Fibroblast of skin of back (primary cell): ENCODE results near the gene PTH. TPM values are rescaled to one million over a fixed set of nuclear protein-coding genes. Genes with fewer than 3 reads are reported as not detected.
A peak's percentile ranks its signal among the peaks of the same experiment; 100 is the strongest.

Source experiments
- DNase-seq: peaks from one replicate; pipeline ENCODE4 v3.0.0-alpha.2; 2013
- polyA plus RNA-seq, 2 experiments: library from polyadenylated mRNA; unstranded; fragments of 120-200 nt; gene quantifications; one replicate each; pipeline ENCODE4 v1.2.1, GENCODE V29; 2013; ENCODE audit not compliant: insufficient read length in 2 of 2

PTH gene
- polyA plus RNA-seq (2013, experiment 1 of 2; ENCODE audit: insufficient read length), result not detected
- not detected for polyA plus RNA-seq (2013, experiment 2 of 2; ENCODE audit: insufficient read length)

DNA sequence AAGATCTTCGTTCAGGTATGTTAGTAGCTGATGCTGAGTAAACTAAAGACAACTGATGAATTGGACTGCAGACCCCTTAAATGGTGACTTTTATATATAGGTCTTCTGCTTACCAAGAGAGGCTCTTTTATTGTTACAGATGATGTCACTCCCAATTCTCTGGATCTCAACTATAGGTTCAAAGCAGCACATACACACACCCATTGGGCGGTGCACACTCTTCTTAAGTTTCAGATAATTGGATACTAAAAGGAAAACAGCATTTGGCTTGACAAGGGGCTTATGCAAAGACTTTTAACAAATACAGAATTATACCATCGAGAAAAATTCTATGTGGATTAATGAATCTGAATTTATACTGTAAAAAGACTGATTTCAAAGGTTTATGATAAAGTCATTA is at the start of gene PTH:
TSS of gene PTH (minus strand) at position 69 of the 400 bp plus-strand sequence. CDS start 3,142 bp downstream, outside the sequence.
- no peak for DNase-seq

DNA sequence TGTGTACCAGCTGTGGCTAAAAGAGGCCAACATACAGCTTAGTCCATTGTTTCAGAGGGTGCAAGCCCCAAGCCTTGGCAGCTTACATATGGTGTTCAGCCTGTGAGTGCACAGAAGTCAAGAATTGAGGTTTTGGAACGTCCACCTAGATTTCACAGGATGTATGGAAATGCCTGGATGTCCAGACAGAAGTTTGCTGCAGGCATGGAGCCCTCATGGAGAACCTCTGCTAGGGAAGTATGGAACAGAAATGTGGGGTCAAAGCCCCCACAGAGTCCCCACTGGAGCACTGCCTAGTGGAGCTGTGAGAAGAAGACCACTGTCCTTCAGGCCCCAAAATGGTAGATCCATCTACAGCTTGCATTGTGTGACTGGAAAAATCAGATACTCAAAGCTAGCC is 42.2 kb upstream of the PTH start:
- DNase-seq, result no peak

DNA sequence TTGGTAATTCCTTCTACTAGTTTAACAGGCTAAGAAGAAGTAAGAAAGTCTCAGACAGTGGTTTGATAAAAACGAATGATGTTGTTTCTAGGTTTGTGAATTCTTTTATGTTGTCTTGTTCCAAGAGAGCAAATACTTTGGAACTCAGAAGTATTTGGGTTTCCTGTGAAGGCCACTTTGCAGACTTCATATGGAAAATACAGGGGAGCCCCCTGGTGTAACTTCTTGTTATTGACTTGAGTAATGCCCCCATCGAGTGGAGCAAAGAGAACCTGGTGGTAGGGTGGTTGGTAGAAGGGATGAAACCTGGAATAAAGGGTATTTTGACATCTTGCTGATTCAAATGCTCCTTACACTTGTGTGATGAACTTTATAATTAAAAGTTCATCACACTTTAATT is 40.0 kb upstream of the PTH start:
- DNase-seq, result no peak

DNA sequence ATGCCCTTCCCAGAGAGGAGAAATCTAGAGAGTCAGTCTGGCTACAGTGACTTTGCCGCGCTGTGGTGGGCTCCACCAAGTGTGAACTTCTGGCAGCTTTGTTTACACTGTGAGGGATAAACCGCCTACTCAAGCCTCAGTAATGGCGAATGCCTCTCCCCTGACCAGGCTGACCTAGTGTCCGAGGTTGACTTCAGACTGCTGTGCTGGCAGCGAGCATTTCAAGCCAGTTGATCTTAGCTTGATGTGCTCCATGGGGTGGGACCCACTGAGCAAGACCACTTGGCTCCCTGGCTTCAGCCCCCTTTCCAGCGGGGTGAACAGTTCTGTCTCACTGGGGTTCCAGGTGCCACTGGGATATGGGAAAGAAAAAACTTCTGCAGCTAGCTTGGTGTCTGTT is 38.6 kb upstream of the PTH start:
- DNase-seq, result no peak

DNA sequence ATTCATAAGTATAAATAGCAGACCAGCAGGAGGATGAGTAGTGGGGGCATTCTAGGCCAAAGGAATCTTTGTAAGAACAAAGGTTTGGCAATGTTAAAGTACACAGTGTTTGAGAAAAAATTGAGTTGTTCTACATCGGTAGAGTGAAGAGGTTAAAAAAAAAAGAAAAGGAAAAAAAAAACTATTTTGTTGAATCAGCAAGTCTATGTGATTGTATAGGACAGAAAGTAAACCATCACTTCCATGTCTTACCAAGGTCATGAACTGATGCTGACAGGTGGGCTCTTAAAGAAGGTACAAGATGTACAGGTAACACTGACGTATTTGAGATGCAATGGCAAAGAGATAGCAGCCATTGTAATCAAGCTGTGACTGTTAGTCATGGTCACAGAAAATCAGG is 29.5 kb upstream of the PTH start:
- no peak for DNase-seq

DNA sequence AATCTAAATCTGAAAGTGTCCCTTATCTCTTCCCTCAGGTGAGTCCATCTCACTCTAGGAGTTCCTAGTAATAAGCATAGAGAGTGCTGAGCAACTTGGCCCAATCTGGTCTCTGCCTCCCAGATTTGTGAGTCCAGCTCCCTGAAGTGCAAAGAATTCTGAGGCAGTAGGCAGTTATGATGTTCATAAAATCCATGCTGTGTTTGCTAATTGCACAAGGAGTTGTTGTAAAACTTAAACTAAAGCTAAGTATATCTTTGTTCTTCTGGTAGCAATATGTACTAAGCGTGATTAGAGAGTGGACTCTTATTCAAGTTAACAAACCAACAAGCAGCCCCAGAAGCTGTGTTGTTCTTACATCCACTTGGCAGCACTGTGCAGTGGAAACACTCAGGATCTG is 7.6 kb upstream of the PTH start:
- DNase-seq, result no peak

DNA sequence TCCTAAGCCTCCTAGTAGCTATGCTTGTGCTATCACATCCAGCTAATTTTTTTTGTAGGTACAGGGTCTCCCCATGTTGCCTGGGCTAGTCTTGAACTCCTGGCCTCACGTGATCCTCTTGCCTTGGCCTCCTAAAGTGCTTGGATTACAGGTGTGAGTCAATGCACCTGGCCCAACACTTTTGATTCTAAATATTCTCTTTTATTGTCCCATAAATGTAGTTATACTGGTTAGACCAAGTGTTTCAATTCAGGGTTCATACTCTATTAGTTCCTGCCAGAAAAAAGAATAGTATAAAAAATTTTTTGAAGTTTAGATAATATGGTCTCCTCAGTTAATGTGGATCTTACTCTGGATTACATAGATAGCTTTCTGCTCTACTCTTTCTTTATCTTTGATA is 6.7 kb upstream of the PTH start:
- DNase-seq, result no peak

DNA sequence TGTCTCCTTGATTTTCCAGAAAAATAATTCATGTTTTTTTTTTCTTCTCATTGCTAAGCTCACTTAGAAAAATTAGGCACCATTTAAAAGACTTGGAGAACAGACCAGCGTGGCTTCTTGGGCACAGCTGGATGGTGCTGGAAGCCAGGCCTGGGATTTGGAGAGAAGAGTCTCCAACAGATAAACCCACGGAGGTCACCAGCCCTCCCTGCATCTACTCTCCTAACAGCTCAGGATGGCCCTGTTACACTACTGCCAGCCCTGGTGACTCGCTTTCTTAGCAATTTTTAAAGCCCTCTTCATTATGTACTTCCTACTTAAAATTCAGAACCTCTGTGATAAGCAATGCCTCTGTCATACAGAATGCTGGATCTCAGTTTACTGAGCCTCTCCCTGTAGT is 1.7 kb downstream of the PTH start:
- DNase-seq, result no peak

DNA sequence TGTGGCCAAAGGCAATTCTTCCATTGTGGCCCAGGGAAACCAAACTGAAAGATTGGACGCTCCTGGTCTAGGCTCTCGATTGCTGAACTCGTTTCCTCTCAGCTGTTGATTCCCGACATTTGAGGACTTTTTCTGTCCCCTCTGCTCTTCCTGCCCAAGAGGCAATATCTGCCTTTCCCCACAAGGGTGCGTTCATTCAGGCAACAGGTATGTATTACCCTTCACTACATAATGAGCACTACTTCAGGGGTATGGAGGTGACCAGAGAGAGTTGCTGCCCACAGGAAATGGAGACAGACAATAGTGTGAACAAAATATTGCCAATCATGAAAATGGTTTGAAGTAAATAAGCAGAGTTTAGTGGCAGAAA is 8.2 kb downstream of the PTH start:
- no peak for DNase-seq

DNA sequence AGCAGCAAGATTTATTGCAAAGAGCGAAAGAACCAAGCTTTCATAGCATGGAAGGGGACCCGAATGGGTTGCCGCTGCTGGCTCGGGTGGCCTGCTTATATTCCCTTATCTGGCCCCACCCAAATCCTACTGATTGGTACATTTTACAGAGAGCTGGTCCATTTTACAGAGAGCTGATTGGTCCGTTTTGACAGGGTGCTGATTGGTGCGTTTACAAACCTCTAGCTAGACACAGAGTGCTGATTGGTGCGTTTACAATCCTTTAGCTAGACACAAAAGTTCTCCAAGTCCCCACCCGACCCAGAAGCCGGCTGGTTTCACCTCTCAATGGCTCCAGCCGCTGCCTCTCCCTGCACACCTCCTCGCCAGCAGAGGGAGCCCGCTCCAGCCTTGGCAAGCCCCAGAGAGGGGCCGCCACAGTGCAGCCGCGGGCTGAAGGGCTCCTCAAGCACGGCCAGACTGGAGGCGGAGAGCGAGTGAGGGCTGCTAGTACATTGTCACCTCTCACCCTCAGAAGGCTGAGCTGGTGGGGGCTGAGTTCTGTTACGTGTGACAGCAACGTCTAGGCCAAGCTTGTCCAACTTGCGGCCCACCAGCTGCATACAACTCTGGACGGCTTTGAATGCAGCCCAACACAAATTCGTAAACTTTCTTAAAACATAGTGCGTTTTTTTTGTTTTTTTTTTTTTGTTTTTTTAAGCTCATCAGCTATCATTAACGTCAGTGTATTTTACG is 8.7 kb downstream of the PTH start:
- DNase-seq, result peak; percentile 24

DNA sequence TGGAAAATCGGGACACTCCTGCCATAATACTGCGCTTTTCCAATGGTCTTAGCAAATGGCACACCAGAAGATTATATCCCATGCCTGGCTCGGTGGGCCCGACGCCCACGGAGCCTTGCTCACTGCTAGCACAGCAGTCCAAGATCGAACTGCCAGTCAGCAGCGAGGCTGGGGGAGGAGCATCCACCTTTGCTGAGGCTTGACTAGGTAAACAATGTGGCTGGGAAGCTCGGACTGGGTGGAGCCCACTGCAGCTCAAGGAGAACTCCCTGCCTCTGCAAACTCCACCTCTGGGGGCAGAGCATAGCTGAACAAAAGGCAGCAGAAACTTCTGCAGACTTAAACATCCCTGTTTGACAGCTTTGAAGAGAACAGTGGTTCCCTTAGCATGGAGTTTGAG is 15.6 kb downstream of the PTH start:
- DNase-seq, result no peak

DNA sequence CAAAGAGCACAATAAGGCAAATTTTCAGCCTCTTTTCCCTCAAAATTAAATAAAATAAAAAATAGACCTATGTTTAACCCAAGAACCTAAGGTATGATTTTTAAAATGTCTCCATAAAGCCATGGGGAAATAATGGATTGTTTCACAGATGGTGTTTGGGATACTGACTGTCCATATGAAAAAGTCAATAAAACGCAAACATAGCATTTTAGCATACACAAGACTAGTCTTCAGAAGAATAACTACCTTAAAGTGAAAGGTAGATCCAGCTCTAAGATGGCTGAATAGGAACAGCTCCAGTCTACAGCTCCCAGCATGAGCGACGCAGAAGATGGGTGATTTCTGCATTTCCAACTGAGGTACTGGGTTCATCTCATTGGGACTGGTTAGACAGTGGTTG is 16.1 kb downstream of the PTH start:
- DNase-seq, result no peak

DNA sequence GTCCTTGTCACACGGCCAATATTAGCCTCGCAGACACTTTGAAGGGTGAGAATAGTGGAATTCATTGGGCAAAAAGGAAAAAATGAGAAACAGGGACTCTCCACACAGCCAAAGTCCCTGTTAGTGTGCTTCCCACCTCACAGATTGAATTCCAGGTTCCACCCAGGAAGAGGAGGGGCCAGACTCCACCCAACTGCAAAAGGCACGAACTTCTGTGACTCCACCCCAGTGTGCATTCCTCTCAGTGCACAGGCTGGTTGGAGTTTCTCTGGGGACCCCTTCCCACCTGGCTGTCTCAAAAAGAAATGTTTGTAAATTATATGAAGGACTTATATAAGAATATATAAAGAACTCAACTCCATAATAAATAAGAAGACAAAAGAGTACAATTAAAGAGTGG is 20.7 kb downstream of the PTH start:
- DNase-seq, result no peak

DNA sequence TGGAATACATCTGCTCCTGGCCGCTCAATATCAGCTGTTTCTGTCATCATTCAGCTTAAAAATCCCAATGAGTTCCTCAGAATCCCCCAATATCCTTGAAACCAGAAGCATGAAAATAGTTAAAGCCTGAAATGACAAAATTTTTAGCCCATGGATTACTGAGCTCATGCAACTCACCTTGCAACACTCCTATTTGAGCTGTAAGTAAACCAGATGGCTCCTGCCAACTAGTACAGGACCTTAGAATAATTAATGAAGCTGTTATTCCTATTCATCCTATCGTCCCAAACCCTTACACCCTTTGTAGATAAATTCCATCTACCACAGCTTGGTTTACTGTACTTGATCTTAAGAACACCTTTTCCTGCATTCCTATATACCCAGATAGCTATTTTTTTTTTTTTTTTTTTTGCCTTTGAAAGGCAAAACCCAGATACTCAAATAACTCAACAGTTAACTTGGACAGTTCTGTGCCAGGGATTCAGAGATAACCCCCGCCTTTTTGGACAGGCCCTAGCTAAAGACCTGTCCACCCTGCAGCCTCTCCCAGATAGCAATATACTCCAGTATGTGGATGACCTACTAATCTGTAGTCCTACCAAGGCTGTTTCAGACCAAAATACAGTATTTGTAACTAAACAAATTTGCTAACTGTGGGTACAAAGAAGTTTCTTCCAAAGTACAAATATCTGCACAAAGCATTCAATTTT is 22.6 kb downstream of the PTH start:
- DNase-seq, result no peak

DNA sequence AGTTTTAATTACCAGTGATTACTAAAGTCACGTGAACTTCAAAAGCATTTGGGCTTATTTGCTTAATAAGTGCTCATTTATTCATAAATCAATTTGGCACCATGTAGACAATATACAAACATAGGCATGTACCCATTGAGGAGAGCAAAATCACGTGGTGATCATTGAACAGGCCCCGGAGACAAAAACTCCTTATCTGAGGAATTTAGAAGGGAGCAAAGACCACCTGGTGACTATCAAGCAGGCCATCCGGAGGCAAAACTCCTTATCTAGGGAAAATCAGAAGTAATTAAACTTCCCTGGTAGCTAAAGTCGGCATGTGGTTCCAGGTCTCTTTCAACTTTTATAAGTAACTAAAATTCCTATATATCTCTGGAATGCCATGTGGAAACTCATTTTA is 27.0 kb downstream of the PTH start:
- no peak for DNase-seq

DNA sequence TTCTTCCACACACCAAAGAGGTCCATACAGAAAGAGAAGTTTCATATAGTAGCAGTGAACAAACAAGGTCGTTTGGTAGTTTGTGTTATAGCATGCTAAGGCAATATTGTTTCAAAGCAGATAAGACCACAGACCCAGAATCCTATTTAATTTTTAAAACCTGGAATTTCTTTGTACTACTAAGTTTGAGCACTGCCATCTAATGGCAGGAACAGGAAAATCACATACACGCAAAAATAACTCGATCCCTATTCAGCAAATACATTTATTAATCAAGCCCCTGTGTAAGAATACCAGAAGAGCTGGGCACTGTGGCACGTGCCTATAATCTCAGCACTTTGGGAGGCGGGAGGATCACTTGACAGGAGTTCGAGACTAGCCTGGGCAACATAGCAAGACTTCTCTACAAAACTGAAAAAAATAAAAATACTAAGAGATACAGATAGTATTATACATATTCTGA is 29.9 kb downstream of the PTH start:
- DNase-seq, result peak; percentile 48

DNA sequence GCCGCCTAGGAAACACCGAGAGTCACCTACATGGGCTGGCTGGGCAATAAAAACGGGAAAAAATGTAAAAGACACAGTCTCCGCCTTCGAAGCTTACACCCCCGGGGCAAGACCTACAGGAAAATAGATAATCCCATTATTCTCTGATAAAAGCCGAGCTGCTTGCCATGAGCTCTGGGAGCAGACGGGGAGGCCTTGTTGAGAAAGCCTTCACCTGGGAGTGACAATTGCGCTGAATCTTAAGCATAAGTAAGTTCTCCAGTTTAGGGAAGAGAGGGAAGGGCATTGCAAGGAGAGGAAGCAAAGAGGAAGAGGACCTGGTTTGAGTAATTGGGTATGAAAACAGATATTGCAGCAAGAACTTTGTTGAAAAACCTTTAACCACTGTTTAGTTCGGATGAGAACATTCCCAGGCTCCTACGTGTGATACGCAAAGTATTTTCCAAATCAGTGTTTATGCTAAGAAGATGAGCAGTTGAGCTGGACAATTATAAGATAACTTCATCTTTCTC is 32.0 kb downstream of the PTH start:
- DNase-seq, result no peak

DNA sequence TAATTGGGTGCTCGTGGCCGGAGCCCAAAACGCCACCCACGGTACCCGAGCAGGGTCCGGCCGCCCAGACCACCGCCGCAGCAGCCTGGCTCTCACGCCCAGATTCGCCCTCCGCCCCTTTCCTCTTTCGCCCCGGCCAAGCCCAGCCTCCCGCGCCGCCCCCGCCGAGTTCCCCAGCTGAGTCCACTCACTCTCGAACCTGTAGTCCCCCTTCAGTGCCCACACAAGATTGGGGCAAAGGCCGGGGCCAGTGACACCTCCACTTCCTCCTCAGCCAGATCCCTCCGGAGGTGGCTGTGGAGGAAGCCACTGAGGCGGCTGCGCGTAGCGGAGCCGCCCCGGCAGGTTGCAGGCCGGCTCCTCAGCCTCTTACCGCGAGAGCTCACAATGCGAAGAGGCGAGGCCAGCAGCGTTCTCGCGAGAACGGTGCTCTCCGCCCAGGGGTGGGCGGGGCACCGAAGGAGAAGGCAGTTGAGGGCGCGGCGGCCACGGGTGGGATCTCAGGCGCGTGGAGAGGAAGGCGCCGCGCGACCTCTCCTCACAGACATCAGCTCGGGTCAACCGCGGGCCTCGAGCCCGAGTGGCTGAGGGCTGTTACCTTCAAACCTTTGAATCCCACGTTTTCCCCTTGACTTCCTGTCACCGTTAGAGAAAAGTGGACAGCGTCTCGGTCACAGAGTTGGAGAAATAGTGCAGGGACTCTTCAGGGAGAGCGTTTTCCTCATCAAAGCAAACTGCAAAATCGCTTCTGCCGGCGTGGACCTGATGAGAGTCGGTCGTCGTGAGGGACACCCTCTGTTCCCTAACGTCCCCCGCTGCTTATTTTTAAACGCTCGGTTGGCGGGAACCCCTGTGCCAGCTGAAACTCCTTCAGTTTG is 32.7 kb downstream of the PTH start, which contains the start of gene BTBD10:
TSS of gene BTBD10 (minus strand) at position 322 of the 878 bp plus-strand sequence. CDS start 18,098 bp downstream, outside the sequence.
- DNase-seq, result peak; percentile 94

DNA sequence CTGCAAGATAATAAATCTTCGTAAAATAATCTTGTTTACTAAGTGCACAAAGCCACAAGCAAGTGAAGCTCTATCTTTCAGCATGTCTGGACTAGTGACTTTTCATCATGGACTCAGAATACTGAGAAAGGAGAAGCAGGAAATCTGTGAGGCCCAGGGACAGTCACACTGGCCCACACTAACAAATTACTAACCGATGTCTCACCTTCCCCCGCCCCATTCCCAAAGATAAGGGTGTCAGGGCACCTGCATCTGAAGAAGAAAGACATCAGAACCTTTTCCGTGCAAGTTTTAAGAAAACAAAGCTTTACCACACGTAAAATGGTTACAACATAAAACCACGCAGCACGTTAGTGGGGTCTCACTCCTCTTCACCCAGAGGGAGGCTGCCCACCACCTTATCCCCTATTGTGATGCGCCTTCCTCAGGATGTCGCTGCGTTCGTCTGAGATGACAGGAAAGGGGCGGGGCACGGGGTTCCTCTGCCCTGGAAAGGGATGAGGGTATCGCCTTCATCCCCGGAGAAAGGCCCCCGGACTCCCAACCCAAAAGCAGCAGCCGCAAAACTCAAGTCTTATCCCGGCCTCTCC is 33.4 kb downstream of the PTH start:
- DNase-seq, result peak; percentile 57

DNA sequence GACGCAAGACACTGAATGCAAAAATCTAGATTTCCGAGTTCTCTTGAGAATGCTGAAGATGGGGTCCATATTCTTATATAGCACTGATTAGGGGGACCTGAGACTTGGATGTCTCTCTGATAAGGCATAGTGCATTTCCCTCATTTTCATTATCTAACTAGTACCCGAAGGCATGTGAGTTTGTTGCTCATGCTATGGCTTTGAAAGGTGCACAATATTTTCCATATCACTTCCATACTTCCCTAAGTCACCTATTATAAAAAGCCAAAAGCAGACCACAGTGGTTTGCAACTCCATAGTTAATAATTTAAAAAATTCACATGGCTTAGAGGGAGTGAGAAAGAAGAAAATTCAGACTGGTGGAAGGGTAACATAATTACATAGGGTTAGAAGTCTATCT is 34.5 kb downstream of the PTH start:
- no peak for DNase-seq

DNA sequence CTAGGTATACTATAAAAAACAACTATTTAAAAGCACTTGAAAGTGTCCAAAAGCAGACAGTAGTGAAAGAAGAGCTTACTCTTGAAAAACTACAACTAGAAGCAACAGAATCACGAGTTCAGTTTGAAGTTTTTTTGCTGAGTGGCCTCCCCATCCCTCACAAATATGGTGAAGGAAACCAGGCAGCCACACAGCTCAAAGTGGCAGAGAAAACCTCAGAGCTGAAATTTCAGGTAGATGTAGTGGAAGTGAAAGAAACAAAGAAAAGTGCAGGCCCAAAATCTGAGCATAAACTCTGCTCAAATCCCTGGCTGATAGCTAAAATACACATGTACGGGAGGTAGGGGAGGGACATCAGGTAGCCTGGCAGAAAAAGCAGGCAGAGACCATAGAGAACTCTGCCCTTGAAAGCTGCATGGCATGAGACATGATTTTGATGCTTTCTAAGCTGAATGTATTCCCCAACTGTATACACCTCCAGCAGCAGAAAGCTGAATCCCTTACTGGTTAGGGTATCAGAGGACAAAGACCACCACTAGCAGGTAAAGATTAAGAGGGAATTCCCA is 44.9 kb downstream of the PTH start:
- DNase-seq, result no peak

DNA sequence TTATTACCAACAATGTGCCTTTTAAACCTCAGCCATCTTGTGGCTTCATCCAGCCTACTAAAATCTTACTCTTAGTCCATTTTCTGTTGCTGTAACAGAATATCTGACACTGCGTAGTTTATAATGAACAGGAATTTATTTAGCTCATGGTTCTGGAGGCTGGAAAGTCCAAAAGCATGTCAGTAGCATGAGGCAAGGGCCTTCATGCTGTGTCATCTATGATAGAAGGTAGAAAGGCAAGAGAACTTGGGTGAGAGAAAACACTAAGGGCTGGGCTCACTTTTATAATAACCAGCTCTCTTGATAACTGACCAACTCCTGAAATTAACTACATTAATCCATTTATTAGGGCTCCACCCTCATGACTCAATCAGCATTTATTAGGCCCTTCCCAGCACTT is 46.3 kb downstream of the PTH start:
- DNase-seq, result no peak
